ENCODE measurements around the gene NMNAT2. TPM values are rescaled to one million over a fixed set of nuclear protein-coding genes. Genes with fewer than 3 reads are reported as not detected.

Gene NMNAT2
- total RNA-seq, 2 donors from 2014 or later = 1.7 to 5.1 TPM

DNA sequence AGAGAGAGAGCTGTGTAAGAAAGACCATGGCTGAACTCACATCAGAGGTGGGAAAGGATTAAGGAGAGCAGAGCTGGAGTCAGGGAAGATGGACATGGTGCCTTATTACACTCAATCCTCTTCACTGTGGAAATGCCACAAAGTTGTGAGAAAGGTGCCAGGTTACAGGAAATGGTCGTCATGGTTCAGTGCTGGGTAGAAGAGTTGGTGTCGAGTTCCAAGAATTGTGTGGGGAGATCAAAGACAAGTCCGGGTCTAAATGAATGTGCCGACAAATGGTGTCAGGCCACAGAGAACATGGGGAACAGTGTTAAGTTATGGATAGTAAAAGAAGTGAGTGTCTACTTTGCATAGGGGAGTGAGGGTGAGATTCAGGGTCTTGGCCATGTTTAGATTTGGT is 191.2 kb downstream of the NMNAT2 start:
- H3K9ac ChIP-seq (ENCODE audit: extremely low read depth, low read length, poor library complexity, severe bottlenecking) = no peak overlapping the region
- Mint-ChIP-seq H3K27me3 (ENCODE audit: insufficient read depth) (no peaks in the 10 kb centered on the region), H3K36me3 (ENCODE audit: low read depth) (no peaks in the 10 kb centered on the region), H3K4me1 (peaks cover 6% of the 10 kb centered on the region), H3K27ac (no peak overlapping the region), H3K9me3 (no peaks in the 10 kb centered on the region), H3K4me3 (no peak overlapping the region)
- H3K4me1 ChIP-seq (ENCODE audit: control insufficient read depth, insufficient read depth, low read length) = no peaks in the 10 kb centered on the region
- no peak overlapping the region for H3K4me3 ChIP-seq (ENCODE audit: low read length)
- TF ChIP-seq, protein P1, sequence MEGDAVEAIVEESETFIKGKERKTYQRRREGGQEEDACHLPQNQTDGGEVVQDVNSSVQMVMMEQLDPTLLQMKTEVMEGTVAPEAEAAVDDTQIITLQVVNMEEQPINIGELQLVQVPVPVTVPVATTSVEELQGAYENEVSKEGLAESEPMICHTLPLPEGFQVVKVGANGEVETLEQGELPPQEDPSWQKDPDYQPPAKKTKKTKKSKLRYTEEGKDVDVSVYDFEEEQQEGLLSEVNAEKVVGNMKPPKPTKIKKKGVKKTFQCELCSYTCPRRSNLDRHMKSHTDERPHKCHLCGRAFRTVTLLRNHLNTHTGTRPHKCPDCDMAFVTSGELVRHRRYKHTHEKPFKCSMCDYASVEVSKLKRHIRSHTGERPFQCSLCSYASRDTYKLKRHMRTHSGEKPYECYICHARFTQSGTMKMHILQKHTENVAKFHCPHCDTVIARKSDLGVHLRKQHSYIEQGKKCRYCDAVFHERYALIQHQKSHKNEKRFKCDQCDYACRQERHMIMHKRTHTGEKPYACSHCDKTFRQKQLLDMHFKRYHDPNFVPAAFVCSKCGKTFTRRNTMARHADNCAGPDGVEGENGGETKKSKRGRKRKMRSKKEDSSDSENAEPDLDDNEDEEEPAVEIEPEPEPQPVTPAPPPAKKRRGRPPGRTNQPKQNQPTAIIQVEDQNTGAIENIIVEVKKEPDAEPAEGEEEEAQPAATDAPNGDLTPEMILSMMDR (conservative IDR thresholded peaks at IDR 0.05) = no peak
- H3K9me3 ChIP-seq (ENCODE audit: control insufficient read depth, low read length) = no peaks in the 10 kb centered on the region
- peaks cover 44% of the 10 kb centered on the region for H3K27me3 ChIP-seq (ENCODE audit: control insufficient read depth, insufficient read depth, low read length, poor library complexity, severe bottlenecking)
- H3K36me3 ChIP-seq (ENCODE audit: control insufficient read depth, insufficient read depth, low read length) = no peaks in the 10 kb centered on the region
- no peak for DNase-seq
- no peak overlapping the region for H3K27ac ChIP-seq (ENCODE audit: low read depth, low read length)
- WGBS, 2 experiments (ENCODE audit: insufficient coverage in 1 of 2, insufficient read length in 1 of 2) = 75 to 84% methylated on average over 4 of the region's 4 CpGs

DNA sequence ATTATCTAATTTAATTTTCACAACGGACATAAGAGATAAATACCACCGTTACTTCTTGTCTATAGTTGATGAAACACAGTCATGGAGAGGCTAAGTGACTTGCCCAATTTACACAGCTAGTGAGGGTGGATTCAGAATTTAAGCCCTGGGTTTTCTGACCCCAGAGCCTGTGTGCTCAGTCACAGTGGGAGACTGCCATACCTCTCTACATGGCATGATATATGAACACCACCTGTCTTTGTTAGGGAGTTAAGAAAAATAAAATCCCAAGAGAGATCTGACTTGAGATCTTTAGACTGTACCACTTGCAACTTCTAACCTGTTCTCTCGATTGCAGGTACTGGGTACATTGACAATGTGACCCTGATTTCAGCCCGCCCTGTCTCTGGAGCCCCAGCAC is 191.8 kb downstream of the NMNAT2 start:
- Histone ChIP-seq H3K9ac (ENCODE audit: extremely low read depth, low read length, poor library complexity, severe bottlenecking) (no peak overlapping the region), H3K27ac (ENCODE audit: low read depth, low read length) (no peak overlapping the region), H3K4me1 (ENCODE audit: control insufficient read depth, insufficient read depth, low read length) (no peaks in the 10 kb centered on the region), H3K9me3 (ENCODE audit: control insufficient read depth, low read length) (no peaks in the 10 kb centered on the region), H3K27me3 (ENCODE audit: control insufficient read depth, insufficient read depth, low read length, poor library complexity, severe bottlenecking) (peaks cover 43% of the 10 kb centered on the region), H3K4me3 (ENCODE audit: low read length) (no peak overlapping the region), H3K36me3 (ENCODE audit: control insufficient read depth, insufficient read depth, low read length) (no peaks in the 10 kb centered on the region)
- Mint-ChIP-seq H3K4me1 (peaks cover 3% of the 10 kb centered on the region), H3K9me3 (no peaks in the 10 kb centered on the region), H3K4me3 (no peak overlapping the region), H3K27me3 (ENCODE audit: insufficient read depth) (no peaks in the 10 kb centered on the region), H3K36me3 (ENCODE audit: low read depth) (no peaks in the 10 kb centered on the region), H3K27ac (no peak overlapping the region)
- no peak for DNase-seq
- TF ChIP-seq, protein P1 (conservative IDR thresholded peaks at IDR 0.05) = no peak
- 98 to 100% methylated on average over 2 to 4 of the region's 4 CpGs for WGBS, 2 experiments (ENCODE audit: insufficient coverage in 1 of 2, insufficient read length in 1 of 2)

DNA sequence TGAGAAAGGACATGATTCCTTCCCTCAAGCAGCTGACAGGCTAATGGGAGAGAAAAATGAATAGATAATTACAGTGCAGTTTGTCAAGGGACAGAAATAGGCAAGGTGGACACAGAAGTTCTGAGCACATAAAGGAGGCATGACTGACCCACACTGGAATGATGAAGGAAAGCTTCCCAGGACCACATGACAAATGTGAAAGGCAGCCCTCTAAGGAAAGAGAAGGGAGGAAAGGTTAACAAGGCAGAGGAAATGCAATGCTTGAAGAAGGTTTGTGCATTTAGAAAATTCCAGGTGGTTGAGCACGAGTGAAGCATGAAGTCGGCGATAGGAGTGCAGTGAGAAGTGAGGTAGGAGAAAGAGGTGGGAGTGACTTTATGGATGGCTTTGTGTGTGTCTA is 194.7 kb downstream of the NMNAT2 start:
- no peak overlapping the region for H3K4me3 Mint-ChIP-seq
- no peaks in the 10 kb centered on the region for H3K9me3 Mint-ChIP-seq
- Histone ChIP-seq H3K4me1 (ENCODE audit: control insufficient read depth, insufficient read depth, low read length) (no peaks in the 10 kb centered on the region), H3K36me3 (ENCODE audit: control insufficient read depth, insufficient read depth, low read length) (no peaks in the 10 kb centered on the region), H3K27me3 (ENCODE audit: control insufficient read depth, insufficient read depth, low read length, poor library complexity, severe bottlenecking) (peaks cover 58% of the 10 kb centered on the region), H3K9ac (ENCODE audit: extremely low read depth, low read length, poor library complexity, severe bottlenecking) (no peak overlapping the region), H3K4me3 (ENCODE audit: low read length) (no peak overlapping the region), H3K27ac (ENCODE audit: low read depth, low read length) (no peak overlapping the region), H3K9me3 (ENCODE audit: control insufficient read depth, low read length) (no peaks in the 10 kb centered on the region)
- no peak for DNase-seq
- peaks cover 1% of the 10 kb centered on the region for H3K27me3 Mint-ChIP-seq (ENCODE audit: insufficient read depth)
- 72 to 74% methylated on average over 3 of the region's 3 CpGs for WGBS, 2 experiments (ENCODE audit: insufficient coverage in 1 of 2, insufficient read length in 1 of 2)
- H3K27ac Mint-ChIP-seq = no peak overlapping the region
- H3K4me1 Mint-ChIP-seq = peaks cover 6% of the 10 kb centered on the region
- no peaks in the 10 kb centered on the region for H3K36me3 Mint-ChIP-seq (ENCODE audit: low read depth)
- TF ChIP-seq, protein P1 (conservative IDR thresholded peaks at IDR 0.05) = no peak
